Measurements from ENCODE around the gene AOPEP.
"Not testable (repeated sequence)": the region's sequence is repeated elsewhere in the genome, so short reads cannot be mapped to it uniquely, and the experiment has no call there.

The AOPEP gene

GRCh38 chr9:94872891-94873511 is 146.5 kb downstream of the AOPEP start:
- DNase-seq = no peak

- DNase-seq = no peak
Observed at GRCh38 chr9:94874316-94874715, 147.8 kb downstream of the AOPEP start.

- no peak for DNase-seq
Observed at GRCh38 chr9:94875300-94876020, 149.0 kb downstream of the AOPEP start.

- not testable (repeated sequence) for DNase-seq
Observed at GRCh38 chr9:94878804-94879203, 152.3 kb downstream of the AOPEP start.

GRCh38 chr9:94879230-94879629 is 152.7 kb downstream of the AOPEP start:
- DNase-seq = no peak

- no peak for DNase-seq
Observed at GRCh38 chr9:94881023-94881422, 154.5 kb downstream of the AOPEP start.

GRCh38 chr9:94881454-94881853 is 155.0 kb downstream of the AOPEP start:
- no peak for DNase-seq

- DNase-seq = no peak
Observed at GRCh38 chr9:94881940-94882339, 155.4 kb downstream of the AOPEP start.

GRCh38 chr9:94882966-94883641 is 156.6 kb downstream of the AOPEP start:
- DNase-seq = peak; percentile 34

- DNase-seq = no peak
Observed at GRCh38 chr9:94885854-94886447, 159.5 kb downstream of the AOPEP start.

- DNase-seq = no peak
Observed at GRCh38 chr9:94887721-94888120, 161.2 kb downstream of the AOPEP start.

GRCh38 chr9:94888775-94889174 is 162.3 kb downstream of the AOPEP start:
- DNase-seq = no peak

GRCh38 chr9:94889628-94890027 is 163.1 kb downstream of the AOPEP start:
- DNase-seq = no peak

GRCh38 chr9:94891183-94891582 is 164.7 kb downstream of the AOPEP start:
- DNase-seq = no peak

- DNase-seq = no peak
Observed at GRCh38 chr9:94892675-94893074, 166.2 kb downstream of the AOPEP start.

- no peak for DNase-seq
Observed at GRCh38 chr9:94894094-94894699, 167.7 kb downstream of the AOPEP start.

- no peak for DNase-seq
Observed at GRCh38 chr9:94895668-94896067, 169.2 kb downstream of the AOPEP start.

GRCh38 chr9:94896512-94896911 is 170.0 kb downstream of the AOPEP start:
- no peak for DNase-seq

GRCh38 chr9:94899464-94900221 is 173.1 kb downstream of the AOPEP start:
- no peak for DNase-seq

GRCh38 chr9:94900222-94901018 is 173.9 kb downstream of the AOPEP start:
- DNase-seq = no peak

- no peak for DNase-seq
Observed at GRCh38 chr9:94901019-94901363, 174.5 kb downstream of the AOPEP start.

GRCh38 chr9:94903961-94904421 is 177.5 kb downstream of the AOPEP start:
- no peak for DNase-seq
